HCT116 (cell line): Measurements from ENCODE around the gene MTMR6. TPM values are rescaled to one million over a fixed set of nuclear protein-coding genes. Genes with fewer than 3 reads are reported as not detected.

Source experiments
- ATAC-seq: fragments of 200-7000 bp; cut with Tn5 transposase; 2 replicates; pipeline ENCODE4 v1.9.1; 2020; ENCODE audit warnings: mild to moderate bottlenecking, moderate library complexity
- BruUV-seq: library from RNA; stranded (reverse); fragments of 400-500 nt; replicated peaks from 2 replicates; lab custom pipeline; 2021; lab: Mats Ljungman, UMichigan
- CTCF ChIA-PET: fragments of 300-600 bp; sonication (Branson Sonifier 250); formaldehyde crosslinking; loops from one replicate; lab custom pipeline; 2021; ENCODE audit warnings: antibody characterized with exemption; lab: Charles Lee
- POLR2A ChIA-PET: fragments of 300-600, 350-600 bp; sonication (Branson Sonifier 250); formaldehyde crosslinking; loops from one replicate; lab custom pipeline; 2021; ENCODE audit warnings: antibody characterized with exemption; lab: Charles Lee
- RAD21 ChIA-PET, 2 experiments: fragments of 300-600 bp; sonication (Branson Sonifier 250); formaldehyde crosslinking; loops; one replicate each; lab custom pipeline; 2023; ENCODE audit warnings: low total read pairs in 2 of 2; ENCODE audit not compliant: uncharacterized antibody in 2 of 2, unreplicated experiment in 2 of 2, low non-redundant PET in 1 of 2; lab: Charles Lee
- DNase-seq: peaks from one replicate; pipeline ENCODE4 v3.0.0-alpha.2; 2010; ENCODE audit warnings: low read depth, low spot score
- H2AFZ ChIP-seq: fragments of 200-600 bp; shearing (Covaris generic), sonication (generic); 2 replicates; pipeline ENCODE4 v1.6.1; 2017; ENCODE audit warnings: low read depth, mixed run types, mixed read lengths, antibody characterized with exemption, low read length; ENCODE audit not compliant: poor library complexity, severe bottlenecking
- H3K27ac ChIP-seq: 2 replicates; pipeline ENCODE4 v1.5.1; 2012; ENCODE audit warnings: low read depth, low read length
- H3K27me3 ChIP-seq: fragments of 200-600 bp; sonication (generic); 2 replicates; pipeline ENCODE4 v1.6.1; 2016; ENCODE audit warnings: mixed run types, low read length, mixed read lengths; ENCODE audit not compliant: insufficient read depth
- H3K36me3 ChIP-seq, 2 experiments: fragments of 200-500 bp in 1 of 2; fragments of 200-600 bp in 1 of 2; sonication (Bioruptor generic) in 1 of 2; sonication (generic) in 1 of 2; 2 replicates each; pipeline versions ENCODE4 v1.5.1 to v1.6.1; 2014 to 2016; ENCODE audit warnings: low read length in 2 of 2, inconsistent platforms in 1 of 2, mixed read lengths in 1 of 2, mixed run types in 1 of 2; ENCODE audit not compliant: insufficient read depth in 2 of 2, control insufficient read depth in 1 of 2
- H3K4me1 ChIP-seq, 2 experiments: fragments of 200-600 bp in 1 of 2; sonication (generic) in 1 of 2; 2 replicates each; pipeline versions ENCODE4 v1.5.1 to v1.6.1; 2012 to 2017; ENCODE audit warnings: low read length in 2 of 2, inconsistent platforms in 1 of 2, mild to moderate bottlenecking in 1 of 2, mixed read lengths in 1 of 2, mixed run types in 1 of 2, moderate library complexity in 1 of 2; ENCODE audit not compliant: insufficient read depth in 2 of 2, control insufficient read depth in 1 of 2
- H3K4me2 ChIP-seq: fragments of 200-600 bp; sonication (generic); 2 replicates; pipeline ENCODE4 v1.6.1; 2017; ENCODE audit warnings: mixed run types, low read length, mixed read lengths
- H3K4me3 ChIP-seq, 2 experiments: fragments of 200-600 bp in 1 of 2; sonication (generic) in 1 of 2; replicated peaks in 1 of 2; 2 replicates each; pipeline ENCODE4 v1.5.1; 2011 to 2016; ENCODE audit warnings: low read length in 2 of 2, control low read depth in 1 of 2, low read depth in 1 of 2, mild to moderate bottlenecking in 1 of 2, mixed read lengths in 1 of 2, mixed run types in 1 of 2
- H3K79me2 ChIP-seq: fragments of 200-600 bp; sonication (generic); 2 replicates; pipeline ENCODE4 v1.6.1; 2017; ENCODE audit warnings: mild to moderate bottlenecking, mixed run types, low read length, moderate library complexity, mixed read lengths; ENCODE audit not compliant: insufficient read depth
- H3K9ac ChIP-seq: fragments of 200-600 bp; sonication (generic); 2 replicates; pipeline ENCODE4 v1.6.1; 2016; ENCODE audit warnings: low read length, mixed read lengths
- H3K9me2 ChIP-seq: fragments of 200-600 bp; sonication (generic), shearing (Covaris generic); 2 replicates; pipeline ENCODE4 v1.6.1; 2017; ENCODE audit warnings: mixed run types, mild to moderate bottlenecking, moderate library complexity; ENCODE audit not compliant: insufficient read depth
- H3K9me3 ChIP-seq, 2 experiments: fragments of 200-500 bp in 1 of 2; fragments of 200-600 bp in 1 of 2; sonication (Bioruptor generic) in 1 of 2; sonication (generic) in 1 of 2; 2 replicates each; pipeline ENCODE4 v1.6.1; 2014 to 2017; ENCODE audit warnings: low read length in 2 of 2, mixed read lengths in 2 of 2, inconsistent platforms in 1 of 2, low read depth in 1 of 2, mild to moderate bottlenecking in 1 of 2, mixed run types in 1 of 2, moderate library complexity in 1 of 2; ENCODE audit not compliant: control insufficient read depth in 1 of 2, insufficient read depth in 1 of 2
- H4K20me1 ChIP-seq: fragments of 200-600 bp; sonication (generic), shearing (Covaris generic); 2 replicates; pipeline ENCODE4 v1.6.1; 2017; ENCODE audit warnings: mixed run types, mild to moderate bottlenecking, moderate library complexity; ENCODE audit not compliant: insufficient read depth
- ATF3 ChIP-seq: IDR thresholded peaks from 2 replicates; pipeline ENCODE4 v1.6.1; 2012
- CBX3 ChIP-seq: IDR thresholded peaks from 2 replicates; pipeline ENCODE4 v1.6.1; 2012; ENCODE audit warnings: low read depth
- CEBPB ChIP-seq: IDR thresholded peaks from 2 replicates; pipeline ENCODE4 v1.6.1; 2012; ENCODE audit warnings: low read depth
- CTCF ChIP-seq, 3 experiments: fragments of 200-600 bp in 1 of 3; sonication (generic) in 1 of 3; IDR thresholded peaks in 2 of 3; conservative IDR thresholded peaks in 1 of 3; 2 replicates each; pipeline ENCODE4 v1.5.1; 2012 to 2017; ENCODE audit warnings: low read depth in 2 of 3, low read length in 2 of 3, antibody characterized with exemption in 1 of 3, borderline replicate concordance in 1 of 3, control low read depth in 1 of 3, mild to moderate bottlenecking in 1 of 3, mixed read lengths in 1 of 3, mixed run types in 1 of 3, moderate library complexity in 1 of 3; ENCODE audit not compliant: insufficient read depth in 1 of 3
- EGR1 ChIP-seq: IDR thresholded peaks from 2 replicates; pipeline ENCODE4 v1.6.1; 2012; ENCODE audit warnings: low read depth
- EZH2 ChIP-seq: fragments of 200-600 bp; sonication (generic); IDR thresholded peaks from 2 replicates; pipeline ENCODE4 v1.6.1; 2017; ENCODE audit warnings: antibody characterized with exemption, mixed run types
- MAX ChIP-seq: IDR thresholded peaks from 2 replicates; pipeline ENCODE4 v1.6.1; 2012
- POLR2A ChIP-seq: IDR thresholded peaks from 2 replicates; pipeline ENCODE4 v1.7.0; 2011; ENCODE audit warnings: borderline replicate concordance; ENCODE audit not compliant: insufficient read depth, insufficient read length; ENCODE audit errors: extremely low read depth
- POLR2AphosphoS5 ChIP-seq: IDR thresholded peaks from 2 replicates; pipeline ENCODE4 v1.6.1; 2011; ENCODE audit warnings: mild to moderate bottlenecking, low read depth, low read length, moderate library complexity
- SP1 ChIP-seq: IDR thresholded peaks from 2 replicates; pipeline ENCODE4 v1.6.1; 2012; ENCODE audit warnings: low read depth
- SRF ChIP-seq: IDR thresholded peaks from 2 replicates; pipeline ENCODE4 v1.6.1; 2012; ENCODE audit warnings: low read depth
- TCF7L2 ChIP-seq: IDR thresholded peaks from 2 replicates; pipeline ENCODE4 v1.7.0; 2011; ENCODE audit warnings: borderline replicate concordance, inconsistent platforms; ENCODE audit not compliant: insufficient read depth, insufficient read length; ENCODE audit errors: extremely low read depth
- YY1 ChIP-seq: IDR thresholded peaks from 2 replicates; pipeline ENCODE4 v1.6.1; 2011; ENCODE audit warnings: low read length, low read depth, moderate library complexity, mild to moderate bottlenecking; ENCODE audit not compliant: insufficient replicate concordance; ENCODE audit errors: extremely low read depth
- intact Hi-C: fragments of 100-400 bp; cut with micrococcal nuclease; formaldehyde crosslinking; loops from 2 replicates; pipeline ENCODE4 v1.10.0; 2022
- total RNA-seq: library from RNA; stranded (reverse); gene quantifications from one replicate; pipeline ENCODE4 v1.2.1, GENCODE V29; 2021; ENCODE audit not compliant: unreplicated experiment

The MTMR6 gene
- total RNA-seq, 1 experiment from 2014 or later = 11.4 TPM

GRCh38 chr13:25198647-25199046 is 88.6 kb downstream of the MTMR6 start:
- no TSS peak for BruUV-seq
- no peaks in the 10 kb centered on the region for H3K79me2 ChIP-seq
- intact Hi-C loops = no loop called here
- TF ChIP-seq CBX3 (no peak), SP1 (no peak), EZH2 (no peak), EGR1 (no peak), CTCF (IDR thresholded peaks at IDR 0.05 in 2 of 3, conservative IDR thresholded peaks at IDR 0.05 in 1 of 3; ENCODE audit: borderline replicate concordance in 1 of 3, insufficient read depth in 1 of 3, low read depth in 2 of 3, low read length in 2 of 3) (no peak), YY1 (no peak), TCF7L2 (no peak), SRF (no peak), POLR2AphosphoS5 (no peak), POLR2A (no peak), CEBPB (no peak), MAX (no peak), ATF3 (no peak)
- DNase-seq (no peak), ATAC-seq (no peak)
- no peak overlapping the region for H3K4me3 ChIP-seq
- peaks cover 14% of the 10 kb centered on the region for H3K27me3 ChIP-seq
- no peak overlapping the region for H3K4me2 ChIP-seq
- ChIA-PET CTCF (no interaction called here), POLR2A (no interaction called here), RAD21 (no interaction called here)
- H3K4me1 ChIP-seq = no peaks in the 10 kb centered on the region
- H4K20me1 ChIP-seq = no peaks in the 10 kb centered on the region
- H3K9me2 ChIP-seq = no peaks in the 10 kb centered on the region
- H3K9ac ChIP-seq = no peak overlapping the region
- H3K9me3 ChIP-seq = no peaks in the 10 kb centered on the region
- no peak overlapping the region for H2AFZ ChIP-seq
- no peak overlapping the region for H3K27ac ChIP-seq
- H3K36me3 ChIP-seq = no peaks in the 10 kb centered on the region
